Measurements from ENCODE around the gene SPATA31D1. TPM values are rescaled to one million over a fixed set of nuclear protein-coding genes. Genes with fewer than 3 reads are reported as not detected.

Gene SPATA31D1
- total RNA-seq, 1 experiment from 2014 or later: not detected

DNA sequence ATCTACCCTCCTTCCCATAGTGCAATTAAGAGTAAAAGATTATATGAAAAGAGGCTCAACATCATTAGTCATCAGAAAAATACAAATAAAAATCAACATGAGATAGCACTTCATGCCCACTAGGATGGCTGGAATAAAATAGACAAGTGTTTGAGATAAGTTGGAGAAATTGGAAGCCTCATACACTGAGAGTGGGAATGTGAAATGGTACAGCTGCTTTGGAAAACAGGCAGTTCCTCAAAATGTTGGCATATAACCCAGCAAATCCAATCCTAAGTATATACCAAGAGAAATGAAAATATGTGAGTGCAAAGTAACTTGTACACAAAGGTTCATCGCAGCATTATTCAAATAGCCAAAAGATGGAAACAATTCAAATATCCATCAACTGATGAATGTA lies 35.5 kb upstream of the SPATA31D1 start:
- intact Hi-C loops (cut with micrococcal nuclease): no loop called here
- H4K20me1 ChIP-seq (ENCODE audit: insufficient read depth): no peaks in the 10 kb centered on the region

GRCh38 chr9:81955625-81956024 lies 32.9 kb upstream of the SPATA31D1 start:
- ChIA-PET POLR2A (no interaction called here), CTCF (no interaction called here), RAD21 (ENCODE audit: low non-redundant PET in 1 of 2, low total read pairs in 2 of 2, uncharacterized antibody in 2 of 2, unreplicated experiment in 2 of 2) (no interaction called here)
- intact Hi-C loops (cut with micrococcal nuclease): no loop called here
- H3K27me3 ChIP-seq (ENCODE audit: insufficient read depth, low read length): no peaks in the 10 kb centered on the region
- H3K9ac ChIP-seq (ENCODE audit: low read length): no peak overlapping the region
- H2AFZ ChIP-seq (ENCODE audit: low read depth, low read length, poor library complexity, severe bottlenecking): no peak overlapping the region
- H3K4me1 ChIP-seq (ENCODE audit: control insufficient read depth in 1 of 2, insufficient read depth in 2 of 2, low read length in 2 of 2): no peaks in the 10 kb centered on the region
- DNase-seq (ENCODE audit: low read depth, low spot score): no peak
- H3K9me3 ChIP-seq (ENCODE audit: control insufficient read depth in 1 of 2, insufficient read depth in 1 of 2, low read depth in 1 of 2, low read length in 2 of 2): 0 out of 4 replicates have a peak, but pooled peaks cover 0 to 5% of the 10 kb centered on the region in 2 experiments
- H3K4me2 ChIP-seq (ENCODE audit: low read length): no peak overlapping the region
- H3K79me2 ChIP-seq (ENCODE audit: insufficient read depth, low read length): no peaks in the 10 kb centered on the region
- H3K4me3 ChIP-seq (replicated peaks in 1 of 2; ENCODE audit: low read depth in 1 of 2, low read length in 2 of 2): no peak overlapping the region
- H4K20me1 ChIP-seq (ENCODE audit: insufficient read depth): no peaks in the 10 kb centered on the region
- no peak overlapping the region for H3K27ac ChIP-seq (ENCODE audit: low read depth, low read length)
- H3K9me2 ChIP-seq (ENCODE audit: insufficient read depth): no peaks in the 10 kb centered on the region
- ATAC-seq: no peak
- no peaks in the 10 kb centered on the region for H3K36me3 ChIP-seq (ENCODE audit: control insufficient read depth in 1 of 2, insufficient read depth in 2 of 2, low read length in 2 of 2)
- BruUV-seq (replicated peaks): no TSS peak
- no peak for TF ChIP-seq FOSL1 (IDR thresholded peaks at IDR 0.05; ENCODE audit: low read depth)
- no peak for TF ChIP-seq EZH2 (IDR thresholded peaks at IDR 0.05)
- TF ChIP-seq CEBPB (IDR thresholded peaks at IDR 0.05; ENCODE audit: low read depth): no peak
- TF ChIP-seq TCF7L2 (IDR thresholded peaks at IDR 0.05; ENCODE audit: borderline replicate concordance, extremely low read depth, insufficient read depth, insufficient read length): no peak
- no peak for TF ChIP-seq YY1 (IDR thresholded peaks at IDR 0.05; ENCODE audit: extremely low read depth, insufficient replicate concordance, low read depth, low read length)
- TF ChIP-seq, protein P1, sequence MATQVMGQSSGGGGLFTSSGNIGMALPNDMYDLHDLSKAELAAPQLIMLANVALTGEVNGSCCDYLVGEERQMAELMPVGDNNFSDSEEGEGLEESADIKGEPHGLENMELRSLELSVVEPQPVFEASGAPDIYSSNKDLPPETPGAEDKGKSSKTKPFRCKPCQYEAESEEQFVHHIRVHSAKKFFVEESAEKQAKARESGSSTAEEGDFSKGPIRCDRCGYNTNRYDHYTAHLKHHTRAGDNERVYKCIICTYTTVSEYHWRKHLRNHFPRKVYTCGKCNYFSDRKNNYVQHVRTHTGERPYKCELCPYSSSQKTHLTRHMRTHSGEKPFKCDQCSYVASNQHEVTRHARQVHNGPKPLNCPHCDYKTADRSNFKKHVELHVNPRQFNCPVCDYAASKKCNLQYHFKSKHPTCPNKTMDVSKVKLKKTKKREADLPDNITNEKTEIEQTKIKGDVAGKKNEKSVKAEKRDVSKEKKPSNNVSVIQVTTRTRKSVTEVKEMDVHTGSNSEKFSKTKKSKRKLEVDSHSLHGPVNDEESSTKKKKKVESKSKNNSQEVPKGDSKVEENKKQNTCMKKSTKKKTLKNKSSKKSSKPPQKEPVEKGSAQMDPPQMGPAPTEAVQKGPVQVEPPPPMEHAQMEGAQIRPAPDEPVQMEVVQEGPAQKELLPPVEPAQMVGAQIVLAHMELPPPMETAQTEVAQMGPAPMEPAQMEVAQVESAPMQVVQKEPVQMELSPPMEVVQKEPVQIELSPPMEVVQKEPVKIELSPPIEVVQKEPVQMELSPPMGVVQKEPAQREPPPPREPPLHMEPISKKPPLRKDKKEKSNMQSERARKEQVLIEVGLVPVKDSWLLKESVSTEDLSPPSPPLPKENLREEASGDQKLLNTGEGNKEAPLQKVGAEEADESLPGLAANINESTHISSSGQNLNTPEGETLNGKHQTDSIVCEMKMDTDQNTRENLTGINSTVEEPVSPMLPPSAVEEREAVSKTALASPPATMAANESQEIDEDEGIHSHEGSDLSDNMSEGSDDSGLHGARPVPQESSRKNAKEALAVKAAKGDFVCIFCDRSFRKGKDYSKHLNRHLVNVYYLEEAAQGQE (IDR thresholded peaks at IDR 0.05; ENCODE audit: low read depth): no peak
- no peak for TF ChIP-seq EGR1 (IDR thresholded peaks at IDR 0.05; ENCODE audit: low read depth)
- no peak for TF ChIP-seq ELF1 (IDR thresholded peaks at IDR 0.05; ENCODE audit: borderline replicate concordance, low read depth)
- TF ChIP-seq EZH2phosphoT487 (IDR thresholded peaks at IDR 0.05; ENCODE audit: borderline replicate concordance): no peak
- TF ChIP-seq ZFX (IDR thresholded peaks at IDR 0.05): no peak

More for the DNA sequence above, 35.5 kb upstream of the SPATA31D1 start:
- 0 out of 4 replicates have a peak, but pooled peaks cover 0 to 5% of the 10 kb centered on the region in 2 experiments for H3K9me3 ChIP-seq (ENCODE audit: control insufficient read depth in 1 of 2, insufficient read depth in 1 of 2, low read depth in 1 of 2, low read length in 2 of 2)
- no peaks in the 10 kb centered on the region for H3K79me2 ChIP-seq (ENCODE audit: insufficient read depth, low read length)
- no peak overlapping the region for H3K4me2 ChIP-seq (ENCODE audit: low read length)
- no peaks in the 10 kb centered on the region for H3K9me2 ChIP-seq (ENCODE audit: insufficient read depth)
- TF ChIP-seq, protein P2, sequence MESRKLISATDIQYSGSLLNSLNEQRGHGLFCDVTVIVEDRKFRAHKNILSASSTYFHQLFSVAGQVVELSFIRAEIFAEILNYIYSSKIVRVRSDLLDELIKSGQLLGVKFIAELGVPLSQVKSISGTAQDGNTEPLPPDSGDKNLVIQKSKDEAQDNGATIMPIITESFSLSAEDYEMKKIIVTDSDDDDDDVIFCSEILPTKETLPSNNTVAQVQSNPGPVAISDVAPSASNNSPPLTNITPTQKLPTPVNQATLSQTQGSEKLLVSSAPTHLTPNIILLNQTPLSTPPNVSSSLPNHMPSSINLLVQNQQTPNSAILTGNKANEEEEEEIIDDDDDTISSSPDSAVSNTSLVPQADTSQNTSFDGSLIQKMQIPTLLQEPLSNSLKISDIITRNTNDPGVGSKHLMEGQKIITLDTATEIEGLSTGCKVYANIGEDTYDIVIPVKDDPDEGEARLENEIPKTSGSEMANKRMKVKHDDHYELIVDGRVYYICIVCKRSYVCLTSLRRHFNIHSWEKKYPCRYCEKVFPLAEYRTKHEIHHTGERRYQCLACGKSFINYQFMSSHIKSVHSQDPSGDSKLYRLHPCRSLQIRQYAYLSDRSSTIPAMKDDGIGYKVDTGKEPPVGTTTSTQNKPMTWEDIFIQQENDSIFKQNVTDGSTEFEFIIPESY (IDR thresholded peaks at IDR 0.05; ENCODE audit: extremely low read depth, insufficient replicate concordance, low read length): no peak
- TF ChIP-seq JUND (IDR thresholded peaks at IDR 0.05): no peak
- TF ChIP-seq EGR1 (IDR thresholded peaks at IDR 0.05; ENCODE audit: low read depth): no peak
- TF ChIP-seq ZFX (IDR thresholded peaks at IDR 0.05): no peak
- no peak for TF ChIP-seq ZNF274 (IDR thresholded peaks at IDR 0.05; ENCODE audit: low read depth, low read length)
- TF ChIP-seq SP1 (IDR thresholded peaks at IDR 0.05; ENCODE audit: low read depth): no peak
- no peak overlapping the region for H3K27ac ChIP-seq (ENCODE audit: low read depth, low read length)
- POLR2A ChIA-PET: no interaction called here
- DNase-seq (ENCODE audit: low read depth, low spot score) (no peak), ATAC-seq (no peak)
- no TSS peak for BruUV-seq (replicated peaks)
- H2AFZ ChIP-seq (ENCODE audit: low read depth, low read length, poor library complexity, severe bottlenecking): no peak overlapping the region
- no peaks in the 10 kb centered on the region for H3K36me3 ChIP-seq (ENCODE audit: control insufficient read depth in 1 of 2, insufficient read depth in 2 of 2, low read length in 2 of 2)
- H3K9ac ChIP-seq (ENCODE audit: low read length): no peak overlapping the region
- RAD21 ChIA-PET (ENCODE audit: low non-redundant PET in 1 of 2, low total read pairs in 2 of 2, uncharacterized antibody in 2 of 2, unreplicated experiment in 2 of 2): no interaction called here
- CTCF ChIA-PET: no interaction called here
- H3K27me3 ChIP-seq (ENCODE audit: insufficient read depth, low read length): no peaks in the 10 kb centered on the region
- H3K4me3 ChIP-seq (replicated peaks in 1 of 2; ENCODE audit: low read depth in 1 of 2, low read length in 2 of 2): no peak overlapping the region
- no peaks in the 10 kb centered on the region for H3K4me1 ChIP-seq (ENCODE audit: control insufficient read depth in 1 of 2, insufficient read depth in 2 of 2, low read length in 2 of 2)

All from HCT116 (cell line).